ENCODE results near the gene PLEKHA1. TPM values are rescaled to one million over a fixed set of nuclear protein-coding genes. Genes with fewer than 3 reads are reported as not detected.

PLEKHA1 gene
- total and polyA plus RNA-seq, 2 experiments from 2014 or later: 54.0 to 62.6 TPM

GRCh38 chr10:122380703-122381102 is 6.2 kb downstream of the PLEKHA1 start:
- H3K27me3 ChIP-seq: no peaks in the 10 kb centered on the region
- no peak overlapping the region for H3K4me3 ChIP-seq
- peaks cover 3% of the 10 kb centered on the region for H4K20me1 ChIP-seq (ENCODE audit: insufficient read depth, poor library complexity, severe bottlenecking)
- H2AFZ ChIP-seq: no peak overlapping the region
- H3K9me3 ChIP-seq (ENCODE audit: low read depth): no peaks in the 10 kb centered on the region
- H3K9me2 ChIP-seq (replicated peaks; ENCODE audit: insufficient read depth): no peaks in the 10 kb centered on the region
- DNase-seq (ENCODE audit: low spot score): no peak
- no peak overlapping the region for H3K27ac ChIP-seq
- no peak overlapping the region for H3K4me2 ChIP-seq
- peaks cover 100% of the 10 kb centered on the region for H3K79me2 ChIP-seq
- H3K4me1 ChIP-seq (ENCODE audit: insufficient read depth): peaks cover 8% of the 10 kb centered on the region
- WGBS (ENCODE audit: low lambda C conversion rate, missing lambda C conversion rate): 95% methylated on average over 4 of the region's 4 CpGs
- TF ChIP-seq CTCF (IDR thresholded peaks at IDR 0.05; ENCODE audit: poor library complexity) (no peak), EZH2 (IDR thresholded peaks at IDR 0.05; ENCODE audit: borderline replicate concordance) (no peak), EZH2phosphoT487 (IDR thresholded peaks at IDR 0.05; ENCODE audit: low read depth, severe bottlenecking, unreplicated experiment) (no peak)
- no peaks in the 10 kb centered on the region for H3K36me3 ChIP-seq (replicated peaks; ENCODE audit: insufficient read depth, low read depth)

- Histone ChIP-seq H3K4me3 (no peak overlapping the region), H3K27me3 (no peaks in the 10 kb centered on the region), H3K4me1 (ENCODE audit: insufficient read depth) (peaks cover 6% of the 10 kb centered on the region), H4K20me1 (ENCODE audit: insufficient read depth, poor library complexity, severe bottlenecking) (no peaks in the 10 kb centered on the region), H3K9me3 (ENCODE audit: low read depth) (no peaks in the 10 kb centered on the region), H3K4me2 (no peak overlapping the region), H3K36me3 (replicated peaks; ENCODE audit: insufficient read depth, low read depth) (no peaks in the 10 kb centered on the region), H3K27ac (no peak overlapping the region), H3K79me2 (peaks cover 100% of the 10 kb centered on the region), H3K9me2 (replicated peaks; ENCODE audit: insufficient read depth) (no peaks in the 10 kb centered on the region), H2AFZ (no peak overlapping the region)
- TF ChIP-seq EZH2phosphoT487 (IDR thresholded peaks at IDR 0.05; ENCODE audit: low read depth, severe bottlenecking, unreplicated experiment) (no peak), EZH2 (IDR thresholded peaks at IDR 0.05; ENCODE audit: borderline replicate concordance) (no peak), CTCF (IDR thresholded peaks at IDR 0.05; ENCODE audit: poor library complexity) (no peak)
- WGBS (ENCODE audit: low lambda C conversion rate, missing lambda C conversion rate): 55% methylated on average over 2 of the region's 2 CpGs
- DNase-seq (ENCODE audit: low spot score): no peak
Observed at GRCh38 chr10:122381680-122382079, 7.2 kb downstream of the PLEKHA1 start.

GRCh38 chr10:122386514-122386913 is 12.0 kb downstream of the PLEKHA1 start:
- Histone ChIP-seq H3K9me3 (ENCODE audit: low read depth) (no peaks in the 10 kb centered on the region), H4K20me1 (ENCODE audit: insufficient read depth, poor library complexity, severe bottlenecking) (no peaks in the 10 kb centered on the region), H3K4me2 (peak overlapping the region; percentile 16), H3K36me3 (replicated peaks; ENCODE audit: insufficient read depth, low read depth) (no peaks in the 10 kb centered on the region), H3K9me2 (replicated peaks; ENCODE audit: insufficient read depth) (no peaks in the 10 kb centered on the region), H3K4me3 (no peak overlapping the region), H3K4me1 (ENCODE audit: insufficient read depth) (no peaks in the 10 kb centered on the region), H3K79me2 (peaks cover 99% of the 10 kb centered on the region), H3K27ac (peak overlapping the region; percentile 17), H2AFZ (no peak overlapping the region), H3K27me3 (no peaks in the 10 kb centered on the region)
- TF ChIP-seq EZH2 (IDR thresholded peaks at IDR 0.05; ENCODE audit: borderline replicate concordance) (no peak), CTCF (IDR thresholded peaks at IDR 0.05; ENCODE audit: poor library complexity) (no peak), EZH2phosphoT487 (IDR thresholded peaks at IDR 0.05; ENCODE audit: low read depth, severe bottlenecking, unreplicated experiment) (no peak)
- 77% methylated on average over 2 of the region's 2 CpGs for WGBS (ENCODE audit: low lambda C conversion rate, missing lambda C conversion rate)
- no peak for DNase-seq (ENCODE audit: low spot score)

- Histone ChIP-seq H3K9me3 (ENCODE audit: low read depth) (no peaks in the 10 kb centered on the region), H4K20me1 (ENCODE audit: insufficient read depth, poor library complexity, severe bottlenecking) (peaks cover 3% of the 10 kb centered on the region), H3K9me2 (replicated peaks; ENCODE audit: insufficient read depth) (no peaks in the 10 kb centered on the region), H3K36me3 (replicated peaks; ENCODE audit: insufficient read depth, low read depth) (no peaks in the 10 kb centered on the region), H3K4me2 (no peak overlapping the region), H3K4me3 (no peak overlapping the region), H2AFZ (no peak overlapping the region), H3K27ac (no peak overlapping the region), H3K27me3 (no peaks in the 10 kb centered on the region), H3K79me2 (peaks cover 99% of the 10 kb centered on the region), H3K4me1 (ENCODE audit: insufficient read depth) (no peaks in the 10 kb centered on the region)
- whole genome bisulfite sequencing (ENCODE audit: low lambda C conversion rate, missing lambda C conversion rate): 92% methylated on average over 2 of the region's 2 CpGs
- no peak for DNase-seq (ENCODE audit: low spot score)
- no peak for TF ChIP-seq EZH2 (IDR thresholded peaks at IDR 0.05; ENCODE audit: borderline replicate concordance)
- no peak for TF ChIP-seq EZH2phosphoT487 (IDR thresholded peaks at IDR 0.05; ENCODE audit: low read depth, severe bottlenecking, unreplicated experiment)
- no peak for TF ChIP-seq CTCF (IDR thresholded peaks at IDR 0.05; ENCODE audit: poor library complexity)
Observed at GRCh38 chr10:122387572-122387971, 13.1 kb downstream of the PLEKHA1 start.
